HepG2 (cell line): ENCODE data around the gene YWHAE. TPM values are rescaled to one million over a fixed set of nuclear protein-coding genes. Genes with fewer than 3 reads are reported as not detected.
A peak's percentile ranks its signal among the peaks of the same experiment; 100 is the strongest.

Experiments
- ATAC-seq: fragments of 200-7000 bp; cut with Tn5 transposase; 3 replicates; pipeline ENCODE4 v1.9.1; 2020; ENCODE audit warnings: mild to moderate bottlenecking, moderate library complexity
- BruUV-seq: library from RNA; stranded (reverse); fragments of 400-500 nt; replicated peaks from 2 replicates; lab custom pipeline; 2021; lab: Mats Ljungman, UMichigan
- CTCF ChIA-PET: fragments of 300-600 bp; formaldehyde crosslinking; extraction: SDS; loops from one replicate; lab custom pipeline; 2021; ENCODE audit warnings: low total read pairs, inconsistent platforms, low intra/inter-chr PET ratio; lab: Yijun Ruan, JAX
- POLR2A ChIA-PET: fragments of 350-600 bp; sonication (Branson Sonifier 250); formaldehyde crosslinking; loops from one replicate; lab custom pipeline; 2020; ENCODE audit warnings: antibody characterized with exemption, inconsistent platforms; lab: Yijun Ruan, JAX
- DNase-seq: peaks from one replicate; pipeline ENCODE4 v3.0.0-alpha.2; 2015; ENCODE audit warnings: low spot score
- FAIRE-seq: peaks from 3 replicates; lab custom pipeline; 2011; peaks lifted over from hg19 to GRCh38; lab: Jason Lieb, UNC
- H2AFZ ChIP-seq: one replicate; pipeline ENCODE4 v1.6.1; 2011; ENCODE audit warnings: low read length, inconsistent platforms
- H3K27ac ChIP-seq: fragments of 300-600 bp; 3 replicates; pipeline ENCODE4 v1.8.0; 2011; ENCODE audit warnings: mixed run types, mild to moderate bottlenecking, mixed read lengths, low read length, inconsistent platforms; ENCODE audit not compliant: insufficient read depth; ENCODE audit errors: extremely low read length
- H3K27me3 ChIP-seq, 2 experiments: fragments of 200-600 bp in 1 of 2; 2 replicates in 1 of 2; 3 replicates in 1 of 2; pipeline versions ENCODE4 v1.6.0 to v1.8.0; 2011; ENCODE audit warnings: low read length in 2 of 2, mild to moderate bottlenecking in 2 of 2, moderate library complexity in 2 of 2, inconsistent platforms in 1 of 2; ENCODE audit not compliant: insufficient read depth in 2 of 2, control insufficient read depth in 1 of 2
- H3K36me3 ChIP-seq, 2 experiments: fragments of 200-600 bp in 1 of 2; replicated peaks in 1 of 2; 2 replicates in 1 of 2; 3 replicates in 1 of 2; pipeline versions ENCODE4 v1.5.1 to v1.8.0; 2011; ENCODE audit warnings: low read length in 2 of 2, inconsistent platforms in 1 of 2; ENCODE audit not compliant: insufficient read depth in 2 of 2, control insufficient read depth in 1 of 2
- H3K4me1 ChIP-seq: 2 replicates; pipeline ENCODE4 v1.5.1; 2012; ENCODE audit warnings: low read length, inconsistent platforms; ENCODE audit not compliant: insufficient read depth
- H3K4me2 ChIP-seq: 2 replicates; pipeline ENCODE4 v1.6.0; 2011; ENCODE audit warnings: low read depth, low read length, inconsistent platforms
- H3K4me3 ChIP-seq, 3 experiments: fragments of 200-600 bp in 1 of 3; sonication (generic), shearing (Covaris generic) in 1 of 3; replicated peaks in 1 of 3; 2 replicates each; pipeline ENCODE4 v1.5.1; 2011 to 2016; ENCODE audit warnings: low read length in 3 of 3, inconsistent platforms in 2 of 3, low read depth in 2 of 3, mild to moderate bottlenecking in 2 of 3, control low read depth in 1 of 3, mixed read lengths in 1 of 3; ENCODE audit not compliant: insufficient read depth in 1 of 3
- H3K79me2 ChIP-seq: one replicate; pipeline ENCODE4 v1.6.1; 2011; ENCODE audit warnings: low read length, inconsistent platforms; ENCODE audit not compliant: insufficient read depth
- H3K9ac ChIP-seq: 2 replicates; pipeline ENCODE4 v1.6.0; 2011; ENCODE audit warnings: mild to moderate bottlenecking, low read depth, low read length, inconsistent platforms; ENCODE audit not compliant: insufficient read depth
- H3K9me3 ChIP-seq: 2 replicates; pipeline ENCODE4 v1.5.1; 2012; ENCODE audit warnings: mild to moderate bottlenecking, low read length
- H4K20me1 ChIP-seq: 2 replicates; pipeline ENCODE4 v1.6.0; 2011; ENCODE audit warnings: inconsistent platforms, mild to moderate bottlenecking, low read length, moderate library complexity; ENCODE audit not compliant: insufficient read depth
- ATF7 ChIP-seq, 2 experiments: fragments of 450-650 bp in 1 of 2; sonication (generic) in 1 of 2; formaldehyde crosslinking in 1 of 2; IDR thresholded peaks; 2 replicates each; pipeline versions ENCODE4 v1.4.0 to v1.6.1; 2016 to 2020; ENCODE audit warnings: antibody characterized with exemption in 1 of 2, mild to moderate bottlenecking in 1 of 2, missing genetic modification reagents in 1 of 2
- KLF15 ChIP-seq: sonication (generic); formaldehyde crosslinking; IDR thresholded peaks from 2 replicates; pipeline ENCODE4 v1.8.1; 2023; ENCODE audit warnings: borderline replicate concordance, mild to moderate bottlenecking, inconsistent platforms, missing genetic modification reagents, mixed read lengths
- MAFF ChIP-seq: IDR thresholded peaks from 2 replicates; pipeline ENCODE4 v1.6.1; 2011; ENCODE audit warnings: low read depth, low read length, improper control_type of control experiment
- ZNF326 ChIP-seq: sonication (generic); formaldehyde crosslinking; IDR thresholded peaks from 2 replicates; pipeline ENCODE4 v1.4.0; 2020; ENCODE audit warnings: missing genetic modification reagents, borderline replicate concordance
- WGBS: methylation state at CpG from one replicate; pipeline ENCODE4 v1.1.6; 2017; ENCODE audit warnings: low lambda C conversion rate; 5-methylcytosine and 5-hydroxymethylcytosine counted together
- in situ Hi-C: cut with HindIII; loops from 2 replicates; pipeline ENCODE4 v1.10.0; 2017; ENCODE audit warnings: low pct_unique_long_range_greater_than_20kb; ENCODE audit not compliant: extremely low pct_ligation_motif_present
- intact Hi-C: fragments of 100-400 bp; cut with micrococcal nuclease; formaldehyde crosslinking; loops from one replicate; pipeline ENCODE4 v1.10.0; 2022; ENCODE audit not compliant: unreplicated experiment
- polyA plus RNA-seq, 8 experiments: library from polyadenylated mRNA; depleted of rRNA in 3 of 8; stranded (reverse) in 7 of 8; unstranded in 1 of 8; fragments of >200 nt; fragmentation: Illumina TruSeq in 4 of 8; extraction: Trizol in 4 of 8; gene quantifications; 2 replicates each; pipeline versions ENCODE4 v1.2.1 to v1.2.3, GENCODE V29; 2011 to 2016; ENCODE audit warnings: low read depth in 4 of 8, missing spikeins in 1 of 8, mixed read lengths in 1 of 8; ENCODE audit not compliant: insufficient read depth in 1 of 8
- total RNA-seq, 5 experiments: library from RNA; depleted of rRNA; stranded (reverse); fragments of >200 nt; fragmentation: Illumina TruSeq; extraction: Trizol; gene quantifications; 2 replicates each; pipeline ENCODE4 v1.2.3, GENCODE V29; 2016; ENCODE audit warnings: low read depth in 1 of 5
- TF ChIP-seq, protein P1 (sequence below): sonication (generic); formaldehyde crosslinking; IDR thresholded peaks from 2 replicates; pipeline ENCODE4 v1.8.1; 2022; ENCODE audit warnings: mild to moderate bottlenecking, missing genetic modification reagents
- TF ChIP-seq, protein P2 (sequence below): sonication (generic); formaldehyde crosslinking; IDR thresholded peaks from 2 replicates; pipeline ENCODE4 v1.4.0; 2020; ENCODE audit warnings: mild to moderate bottlenecking, missing genetic modification reagents
- TF ChIP-seq, protein P3 (sequence below): sonication (generic); formaldehyde crosslinking; IDR thresholded peaks from 2 replicates; pipeline ENCODE4 v1.8.0; 2022; ENCODE audit warnings: mild to moderate bottlenecking, missing genetic modification reagents, moderate library complexity
- TF ChIP-seq, protein P4 (sequence below), 2 experiments: sonication (generic) in 1 of 2; formaldehyde crosslinking in 1 of 2; IDR thresholded peaks; 2 replicates each; pipeline versions ENCODE4 v1.4.0 to v1.6.1; 2018 to 2020; ENCODE audit warnings: missing genetic modification reagents in 2 of 2, borderline replicate concordance in 1 of 2, low read depth in 1 of 2, mild to moderate bottlenecking in 1 of 2, missing biosample characterization in 1 of 2

YWHAE gene
- total and polyA plus RNA-seq, 2 of the 13 experiments (the other 11 are each of a cell fraction or from before 2014, with no cell fraction given), result 256 to 335 TPM

DNA sequence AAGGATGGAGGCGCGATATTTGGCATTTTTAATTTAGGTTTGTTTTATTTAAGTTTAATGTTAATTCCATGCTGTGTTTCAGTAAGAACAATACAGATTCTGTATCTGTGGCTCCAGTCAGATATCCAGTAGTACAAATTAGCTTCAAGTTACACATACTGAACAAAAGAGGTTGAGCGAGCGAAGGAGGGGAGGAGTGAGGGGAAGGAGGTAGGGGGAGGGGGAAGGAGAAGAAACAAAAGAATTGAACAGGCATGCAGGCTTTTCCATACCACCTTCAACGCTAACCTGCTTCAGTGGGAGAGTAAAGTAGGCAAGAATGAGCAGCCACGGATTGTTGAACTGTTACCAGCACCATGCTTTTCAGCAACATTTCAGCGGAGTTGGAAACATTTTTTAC lies 55.5 kb downstream of the YWHAE start:
- Histone ChIP-seq H3K9ac (no peak overlapping the region), H3K27me3 (no peaks in the 10 kb centered on the region), H3K4me1 (peaks cover 19% of the 10 kb centered on the region), H3K9me3 (no peaks in the 10 kb centered on the region), H4K20me1 (peaks cover 27% of the 10 kb centered on the region), H3K4me3 (no peak overlapping the region), H2AFZ (no peak overlapping the region)
- ATAC-seq, result no peak
- POLR2A ChIA-PET, result no interaction called here
- TF ChIP-seq KLF15 (CRISPR knock-in tag) (no peak), MAFF (no peak), ATF7 (IDR thresholded peaks at IDR 0.05) (no peak), ATF7 (CRISPR knock-in tag; IDR thresholded peaks at IDR 0.05) (no peak), ZNF326 (CRISPR knock-in tag) (no peak)
- TF ChIP-seq, protein P1, sequence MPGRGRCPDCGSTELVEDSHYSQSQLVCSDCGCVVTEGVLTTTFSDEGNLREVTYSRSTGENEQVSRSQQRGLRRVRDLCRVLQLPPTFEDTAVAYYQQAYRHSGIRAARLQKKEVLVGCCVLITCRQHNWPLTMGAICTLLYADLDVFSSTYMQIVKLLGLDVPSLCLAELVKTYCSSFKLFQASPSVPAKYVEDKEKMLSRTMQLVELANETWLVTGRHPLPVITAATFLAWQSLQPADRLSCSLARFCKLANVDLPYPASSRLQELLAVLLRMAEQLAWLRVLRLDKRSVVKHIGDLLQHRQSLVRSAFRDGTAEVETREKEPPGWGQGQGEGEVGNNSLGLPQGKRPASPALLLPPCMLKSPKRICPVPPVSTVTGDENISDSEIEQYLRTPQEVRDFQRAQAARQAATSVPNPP (CRISPR knock-in tag), result no peak
- TF ChIP-seq, protein P2, sequence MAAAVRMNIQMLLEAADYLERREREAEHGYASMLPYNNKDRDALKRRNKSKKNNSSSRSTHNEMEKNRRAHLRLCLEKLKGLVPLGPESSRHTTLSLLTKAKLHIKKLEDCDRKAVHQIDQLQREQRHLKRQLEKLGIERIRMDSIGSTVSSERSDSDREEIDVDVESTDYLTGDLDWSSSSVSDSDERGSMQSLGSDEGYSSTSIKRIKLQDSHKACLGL (CRISPR knock-in tag), result no peak
- TF ChIP-seq, protein P3, sequence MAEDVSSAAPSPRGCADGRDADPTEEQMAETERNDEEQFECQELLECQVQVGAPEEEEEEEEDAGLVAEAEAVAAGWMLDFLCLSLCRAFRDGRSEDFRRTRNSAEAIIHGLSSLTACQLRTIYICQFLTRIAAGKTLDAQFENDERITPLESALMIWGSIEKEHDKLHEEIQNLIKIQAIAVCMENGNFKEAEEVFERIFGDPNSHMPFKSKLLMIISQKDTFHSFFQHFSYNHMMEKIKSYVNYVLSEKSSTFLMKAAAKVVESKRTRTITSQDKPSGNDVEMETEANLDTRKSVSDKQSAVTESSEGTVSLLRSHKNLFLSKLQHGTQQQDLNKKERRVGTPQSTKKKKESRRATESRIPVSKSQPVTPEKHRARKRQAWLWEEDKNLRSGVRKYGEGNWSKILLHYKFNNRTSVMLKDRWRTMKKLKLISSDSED, result no peak
- TF ChIP-seq, protein P4, sequence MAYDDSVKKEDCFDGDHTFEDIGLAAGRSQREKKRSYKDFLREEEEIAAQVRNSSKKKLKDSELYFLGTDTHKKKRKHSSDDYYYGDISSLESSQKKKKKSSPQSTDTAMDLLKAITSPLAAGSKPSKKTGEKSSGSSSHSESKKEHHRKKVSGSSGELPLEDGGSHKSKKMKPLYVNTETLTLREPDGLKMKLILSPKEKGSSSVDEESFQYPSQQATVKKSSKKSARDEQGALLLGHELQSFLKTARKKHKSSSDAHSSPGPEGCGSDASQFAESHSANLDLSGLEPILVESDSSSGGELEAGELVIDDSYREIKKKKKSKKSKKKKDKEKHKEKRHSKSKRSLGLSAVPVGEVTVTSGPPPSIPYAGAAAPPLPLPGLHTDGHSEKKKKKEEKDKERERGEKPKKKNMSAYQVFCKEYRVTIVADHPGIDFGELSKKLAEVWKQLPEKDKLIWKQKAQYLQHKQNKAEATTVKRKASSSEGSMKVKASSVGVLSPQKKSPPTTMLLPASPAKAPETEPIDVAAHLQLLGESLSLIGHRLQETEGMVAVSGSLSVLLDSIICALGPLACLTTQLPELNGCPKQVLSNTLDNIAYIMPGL (CRISPR knock-in tag; IDR thresholded peaks at IDR 0.05; ENCODE audit: borderline replicate concordance in 1 of 2, low read depth in 1 of 2), result no peak
- TF ChIP-seq, all 625 proteins: peak for 0
- in situ Hi-C loops, result no loop called here
- BruUV-seq, result TSS peak; percentile 86
- WGBS, result 97% methylated on average over 7 of the region's 7 CpGs
- intact Hi-C loops, result no loop called here
- H3K4me2 ChIP-seq, result no peak overlapping the region
- H3K36me3 ChIP-seq, result peaks cover 10 to 43% of the 10 kb centered on the region in 2 experiments
- CTCF ChIA-PET, result no interaction called here
- H3K79me2 ChIP-seq, result peaks cover 28% of the 10 kb centered on the region
- FAIRE-seq (peak; percentile 54), DNase-seq (no peak)
- H3K27ac ChIP-seq, result no peak overlapping the region
